Uterus (tissue), 2 donors: ENCODE results near the gene TRIM38.

Experiments used
- POLR2A ChIP-seq, 2 donors: fragments of 450-650 bp; IDR thresholded peaks; one replicate each; pipeline ENCODE4 v1.6.1; 2016; ENCODE audit warnings: antibody characterized with exemption in 2 of 2, mild to moderate bottlenecking in 1 of 2, moderate library complexity in 1 of 2
- TF ChIP-seq, protein P1 (sequence below), 4 experiments: fragments of 200-600 bp in 2 of 4; fragments of 450-650 bp in 2 of 4; sonication (generic) in 2 of 4; IDR thresholded peaks; one replicate each; pipeline ENCODE4 v1.5.1; 2016 to 2019; ENCODE audit warnings: antibody characterized with exemption in 4 of 4, mild to moderate bottlenecking in 2 of 4, moderate library complexity in 1 of 4

DNA sequence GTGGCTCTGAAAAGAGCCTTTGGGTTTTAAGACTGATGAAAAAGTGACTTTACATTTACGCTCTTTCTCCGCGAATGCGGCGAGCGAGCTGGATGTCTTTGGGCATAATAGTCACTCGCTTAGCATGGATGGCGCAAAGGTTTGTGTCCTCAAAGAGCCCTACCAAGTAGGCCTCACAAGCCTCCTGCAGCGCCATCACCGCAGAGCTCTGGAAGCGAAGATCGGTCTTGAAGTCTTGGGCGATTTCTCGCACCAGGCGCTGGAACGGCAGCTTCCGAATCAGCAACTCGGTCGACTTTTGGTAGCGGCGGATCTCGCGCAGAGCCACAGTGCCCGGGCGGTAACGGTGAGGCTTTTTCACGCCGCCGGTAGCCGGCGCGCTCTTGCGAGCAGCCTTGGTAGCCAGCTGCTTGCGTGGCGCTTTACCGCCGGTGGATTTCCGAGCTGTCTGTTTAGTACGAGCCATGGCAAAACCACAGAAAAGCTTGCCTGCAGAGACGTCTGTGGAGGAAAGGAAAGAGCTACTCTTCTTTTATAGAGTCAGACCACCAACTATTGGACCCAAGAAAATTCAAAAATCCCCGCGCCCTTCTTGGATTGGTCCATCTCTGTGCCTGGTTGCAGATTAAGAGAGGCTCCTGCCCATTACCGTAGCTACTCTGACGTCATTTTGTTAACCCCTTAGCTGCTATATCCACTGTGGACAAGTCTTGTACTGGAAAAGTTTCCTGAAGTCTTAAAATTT is 69.2 kb downstream of the TRIM38 start:
- TF ChIP-seq, protein P1, sequence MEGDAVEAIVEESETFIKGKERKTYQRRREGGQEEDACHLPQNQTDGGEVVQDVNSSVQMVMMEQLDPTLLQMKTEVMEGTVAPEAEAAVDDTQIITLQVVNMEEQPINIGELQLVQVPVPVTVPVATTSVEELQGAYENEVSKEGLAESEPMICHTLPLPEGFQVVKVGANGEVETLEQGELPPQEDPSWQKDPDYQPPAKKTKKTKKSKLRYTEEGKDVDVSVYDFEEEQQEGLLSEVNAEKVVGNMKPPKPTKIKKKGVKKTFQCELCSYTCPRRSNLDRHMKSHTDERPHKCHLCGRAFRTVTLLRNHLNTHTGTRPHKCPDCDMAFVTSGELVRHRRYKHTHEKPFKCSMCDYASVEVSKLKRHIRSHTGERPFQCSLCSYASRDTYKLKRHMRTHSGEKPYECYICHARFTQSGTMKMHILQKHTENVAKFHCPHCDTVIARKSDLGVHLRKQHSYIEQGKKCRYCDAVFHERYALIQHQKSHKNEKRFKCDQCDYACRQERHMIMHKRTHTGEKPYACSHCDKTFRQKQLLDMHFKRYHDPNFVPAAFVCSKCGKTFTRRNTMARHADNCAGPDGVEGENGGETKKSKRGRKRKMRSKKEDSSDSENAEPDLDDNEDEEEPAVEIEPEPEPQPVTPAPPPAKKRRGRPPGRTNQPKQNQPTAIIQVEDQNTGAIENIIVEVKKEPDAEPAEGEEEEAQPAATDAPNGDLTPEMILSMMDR (IDR thresholded peaks at IDR 0.05), result no peak
- TF ChIP-seq POLR2A (IDR thresholded peaks at IDR 0.05), result no peak
